B cell (primary cell): Measurements from ENCODE around the gene DNAH8. TPM values are rescaled to one million over a fixed set of nuclear protein-coding genes. Genes with fewer than 3 reads are reported as not detected.

Experiments
- ATAC-seq: fragments of 200-7000 bp; cut with Tn5 transposase; one replicate; pipeline ENCODE4 v1.10.0; 2021; ENCODE audit warnings: low read depth, mild to moderate bottlenecking, moderate number of reproducible peaks, moderate library complexity
- CTCF ChIA-PET: fragments of 350-600 bp; sonication (Branson Sonifier 250); formaldehyde crosslinking; loops from one replicate; lab custom pipeline; 2021; ENCODE audit warnings: antibody characterized with exemption, inconsistent platforms; lab: Charles Lee
- POLR2A ChIA-PET: fragments of 350-600 bp; sonication (Branson Sonifier 250); formaldehyde crosslinking; loops from one replicate; lab custom pipeline; 2021; ENCODE audit warnings: antibody characterized with exemption; lab: Charles Lee
- DNase-seq: peaks from one replicate; pipeline ENCODE4 v3.0.0; 2013
- H2AFZ ChIP-seq: 2 replicates; pipeline ENCODE4 v1.6.1; 2012; ENCODE audit warnings: mild to moderate bottlenecking, low read depth, low read length; ENCODE audit not compliant: insufficient read depth, poor library complexity, severe bottlenecking
- H3K27ac ChIP-seq, 2 donors: 1 replicate in 1 of 2; 2 replicates in 1 of 2; pipeline ENCODE4 v1.5.1; 2012 to 2013; ENCODE audit warnings: low read length in 2 of 2, mild to moderate bottlenecking in 2 of 2, moderate library complexity in 1 of 2
- H3K27me3 ChIP-seq, 4 experiments: fragments of 200-600 bp in 1 of 4; sonication (generic) in 1 of 4; replicated peaks in 1 of 4; 1 replicate in 2 of 4; 2 replicates in 2 of 4; pipeline versions ENCODE4 v1.6.1 to v1.7.0; 2013 to 2016; ENCODE audit warnings: low read length in 3 of 4, mild to moderate bottlenecking in 2 of 4, mixed read lengths in 1 of 4, moderate library complexity in 1 of 4; ENCODE audit not compliant: insufficient read depth in 4 of 4, control insufficient read depth in 3 of 4; ENCODE audit errors: control extremely low read depth in 1 of 4
- H3K36me3 ChIP-seq, 2 experiments: replicated peaks in 1 of 2; 1 replicate in 1 of 2; 2 replicates in 1 of 2; pipeline versions ENCODE4 v1.6.1 to v1.7.1; 2013; ENCODE audit warnings: low read length in 1 of 2; ENCODE audit not compliant: insufficient read depth in 2 of 2, control insufficient read depth in 1 of 2; ENCODE audit errors: control extremely low read depth in 1 of 2, extremely low read depth in 1 of 2
- H3K4me1 ChIP-seq, 2 donors: fragments of 200-600 bp in 1 of 2; sonication (generic) in 1 of 2; 1 replicate in 1 of 2; 2 replicates in 1 of 2; pipeline versions ENCODE4 v1.5.1 to v1.6.1; 2013 to 2017; ENCODE audit warnings: low read length in 2 of 2; ENCODE audit not compliant: control insufficient read depth in 2 of 2, insufficient read depth in 2 of 2
- H3K4me2 ChIP-seq: replicated peaks from 2 replicates; pipeline ENCODE3; 2012; ENCODE audit warnings: mild to moderate bottlenecking, low read depth, low read length; ENCODE audit not compliant: poor library complexity, severe bottlenecking
- H3K4me3 ChIP-seq, 5 experiments: fragments of 200-600 bp in 1 of 5; sonication (generic) in 1 of 5; 1 replicate in 3 of 5; 2 replicates in 2 of 5; pipeline versions ENCODE4 v1.5.1 to v1.7.0; 2011 to 2016; ENCODE audit warnings: low read length in 4 of 5, mild to moderate bottlenecking in 4 of 5, low read depth in 2 of 5, control low read depth in 1 of 5, moderate library complexity in 1 of 5; ENCODE audit not compliant: insufficient read depth in 1 of 5; ENCODE audit errors: control extremely low read depth in 1 of 5, extremely low read depth in 1 of 5
- H3K79me2 ChIP-seq: fragments of 200-600 bp; sonication (generic); one replicate; pipeline ENCODE4 v1.6.0; 2016; ENCODE audit warnings: low read length; ENCODE audit not compliant: control insufficient read depth, insufficient read depth
- H3K9ac ChIP-seq: fragments of 200-600 bp; sonication (generic); 2 replicates; pipeline ENCODE4 v1.6.1; 2017; ENCODE audit warnings: mild to moderate bottlenecking, low read length, moderate library complexity
- H3K9me3 ChIP-seq, 3 donors: one replicate each; pipeline versions ENCODE4 v1.6.1 to v1.7.1; 2013; ENCODE audit warnings: low read length in 2 of 3; ENCODE audit not compliant: control insufficient read depth in 2 of 3, insufficient read depth in 1 of 3; ENCODE audit errors: control extremely low read depth in 1 of 3
- H4K20me1 ChIP-seq: 2 replicates; pipeline ENCODE4 v1.6.0; 2012; ENCODE audit warnings: mild to moderate bottlenecking, low read length; ENCODE audit not compliant: insufficient read depth, control insufficient read depth, poor library complexity, severe bottlenecking
- H3K27ac Mint-ChIP-seq: one replicate; pipeline ENCODE4 v1.8.0; 2021; ENCODE audit warnings: mixed read lengths
- H3K27me3 Mint-ChIP-seq: one replicate; pipeline ENCODE4 v1.8.0; 2021; ENCODE audit warnings: mixed read lengths
- H3K4me1 Mint-ChIP-seq: one replicate; pipeline ENCODE4 v1.8.0; 2021; ENCODE audit warnings: mixed read lengths
- H3K4me3 Mint-ChIP-seq: one replicate; pipeline ENCODE4 v1.8.0; 2021; ENCODE audit warnings: mixed read lengths
- H3K9me3 Mint-ChIP-seq: one replicate; pipeline ENCODE4 v1.8.0; 2022; ENCODE audit warnings: mixed read lengths; ENCODE audit not compliant: insufficient read depth
- EZH2 ChIP-seq: IDR thresholded peaks from 2 replicates; pipeline ENCODE4 v1.6.1; 2012; ENCODE audit warnings: borderline replicate concordance, low read depth, mild to moderate bottlenecking, moderate library complexity, low read length; ENCODE audit not compliant: insufficient read depth, poor library complexity, severe bottlenecking
- WGBS: methylation state at CpG from one replicate; pipeline ENCODE4 v1.1.5; 2013; ENCODE audit warnings: missing lambda C conversion rate; ENCODE audit not compliant: insufficient coverage; 5-methylcytosine and 5-hydroxymethylcytosine counted together
- intact Hi-C: fragments of 100-400 bp; cut with micrococcal nuclease; formaldehyde crosslinking; loops from one replicate; pipeline ENCODE4 v1.10.0; 2022
- polyA plus RNA-seq: library from polyadenylated mRNA; depleted of rRNA; stranded (reverse); fragments of >200 nt; gene quantifications from 2 replicates; pipeline ENCODE4 v1.2.3, GENCODE V29; 2012
- total RNA-seq, 2 donors: library from RNA; stranded (reverse); fragments of 120-200 nt in 1 of 2; gene quantifications; 1 replicate in 1 of 2; 2 replicates in 1 of 2; pipeline versions ENCODE4 v1.2.3 to v1.2.4, GENCODE V29; 2013 to 2022
- TF ChIP-seq, protein P1 (sequence below): fragments of 200-600 bp; IDR thresholded peaks from one replicate; pipeline ENCODE4 v1.8.0; 2022; ENCODE audit warnings: antibody characterized with exemption, mild to moderate bottlenecking

Gene DNAH8
- total and polyA plus RNA-seq, 2 donors (not counting 1 experiment from before 2014, with no cell fraction given): 0.69 to 1.1 TPM

DNA sequence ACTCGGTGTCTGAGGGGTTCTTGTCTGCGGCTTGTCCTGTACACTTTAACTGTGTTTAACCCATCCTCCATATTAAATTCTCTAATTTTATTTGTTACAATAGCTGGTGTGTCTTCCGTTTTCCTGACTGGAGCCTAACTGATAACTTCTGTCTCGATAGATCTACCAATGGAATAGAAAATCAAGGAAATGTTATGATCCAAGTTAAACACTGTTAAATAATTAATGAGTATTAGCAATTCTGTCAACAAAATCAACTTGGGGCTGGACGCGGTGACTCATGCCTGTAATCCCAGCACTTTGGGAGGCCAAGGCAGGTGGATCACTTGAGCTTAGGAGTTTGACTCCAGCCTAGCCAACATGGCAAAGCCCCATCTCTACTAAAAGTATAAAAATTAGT is 81.7 kb downstream of the DNAH8 start:
- Histone ChIP-seq H3K4me3 (no peak overlapping the region), H3K27ac (no peak overlapping the region), H3K79me2 (no peaks in the 10 kb centered on the region), H3K4me2 (no peak overlapping the region), H2AFZ (no peak overlapping the region), H4K20me1 (no peaks in the 10 kb centered on the region), H3K9ac (no peak overlapping the region), H3K27me3 (peaks cover 0 to 5% (median 1%) of the 10 kb centered on the region in 4 experiments), H3K4me1 (no peaks in the 10 kb centered on the region), H3K36me3 (no peaks in the 10 kb centered on the region), H3K9me3 (peaks cover 0 to 4% (median 0%) of the 10 kb centered on the region in 3 donors)
- WGBS: 87% methylated on average over 3 of the region's 6 CpGs
- no peak overlapping the region for H3K4me3 Mint-ChIP-seq
- H3K27me3 Mint-ChIP-seq: peaks cover 4% of the 10 kb centered on the region
- H3K4me1 Mint-ChIP-seq: no peaks in the 10 kb centered on the region
- ChIA-PET POLR2A (no interaction called here), CTCF (no interaction called here)
- DNase-seq (no peak), ATAC-seq (no peak)
- TF ChIP-seq EZH2: no peak
- TF ChIP-seq, protein P1, sequence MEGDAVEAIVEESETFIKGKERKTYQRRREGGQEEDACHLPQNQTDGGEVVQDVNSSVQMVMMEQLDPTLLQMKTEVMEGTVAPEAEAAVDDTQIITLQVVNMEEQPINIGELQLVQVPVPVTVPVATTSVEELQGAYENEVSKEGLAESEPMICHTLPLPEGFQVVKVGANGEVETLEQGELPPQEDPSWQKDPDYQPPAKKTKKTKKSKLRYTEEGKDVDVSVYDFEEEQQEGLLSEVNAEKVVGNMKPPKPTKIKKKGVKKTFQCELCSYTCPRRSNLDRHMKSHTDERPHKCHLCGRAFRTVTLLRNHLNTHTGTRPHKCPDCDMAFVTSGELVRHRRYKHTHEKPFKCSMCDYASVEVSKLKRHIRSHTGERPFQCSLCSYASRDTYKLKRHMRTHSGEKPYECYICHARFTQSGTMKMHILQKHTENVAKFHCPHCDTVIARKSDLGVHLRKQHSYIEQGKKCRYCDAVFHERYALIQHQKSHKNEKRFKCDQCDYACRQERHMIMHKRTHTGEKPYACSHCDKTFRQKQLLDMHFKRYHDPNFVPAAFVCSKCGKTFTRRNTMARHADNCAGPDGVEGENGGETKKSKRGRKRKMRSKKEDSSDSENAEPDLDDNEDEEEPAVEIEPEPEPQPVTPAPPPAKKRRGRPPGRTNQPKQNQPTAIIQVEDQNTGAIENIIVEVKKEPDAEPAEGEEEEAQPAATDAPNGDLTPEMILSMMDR: no peak
- H3K9me3 Mint-ChIP-seq: no peaks in the 10 kb centered on the region
- intact Hi-C loops: no loop called here
- H3K27ac Mint-ChIP-seq: no peak overlapping the region

DNA sequence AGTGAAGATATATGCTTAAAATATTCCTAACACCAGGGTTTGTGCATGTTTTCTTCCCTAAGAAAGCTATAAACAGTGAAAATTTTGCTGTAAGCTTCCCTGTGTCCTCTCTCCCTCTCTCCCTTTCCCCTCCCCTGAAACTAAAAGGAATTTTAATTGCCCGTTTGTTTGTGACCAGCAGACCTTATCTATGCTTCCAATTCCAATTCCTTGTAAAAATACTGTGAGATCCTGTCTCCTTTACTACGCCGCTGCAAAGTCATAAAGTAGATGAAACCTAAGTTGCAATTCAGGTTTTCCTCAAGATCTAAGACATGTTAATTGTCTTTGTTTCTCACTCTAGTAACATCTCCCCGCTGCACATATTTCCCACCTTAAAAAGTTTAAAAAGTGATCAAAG is 82.3 kb downstream of the DNAH8 start:
- WGBS: 93% methylated on average over 2 of the region's 4 CpGs
- H3K9me3 ChIP-seq: peaks cover 0 to 4% (median 0%) of the 10 kb centered on the region in 3 donors
- H3K36me3 ChIP-seq: no peaks in the 10 kb centered on the region
- H3K79me2 ChIP-seq: no peaks in the 10 kb centered on the region
- ChIA-PET POLR2A (no interaction called here), CTCF (no interaction called here)
- H3K4me2 ChIP-seq: no peak overlapping the region
- Mint-ChIP-seq H3K4me3 (no peak overlapping the region), H3K27me3 (peaks cover 4% of the 10 kb centered on the region), H3K27ac (no peak overlapping the region), H3K4me1 (no peaks in the 10 kb centered on the region), H3K9me3 (no peaks in the 10 kb centered on the region)
- no peaks in the 10 kb centered on the region for H4K20me1 ChIP-seq
- TF ChIP-seq EZH2: no peak
- TF ChIP-seq, protein P1: no peak
- H3K9ac ChIP-seq: no peak overlapping the region
- H3K27me3 ChIP-seq: peaks cover 0 to 5% (median 1%) of the 10 kb centered on the region in 4 experiments
- no peak for DNase-seq
- H2AFZ ChIP-seq: no peak overlapping the region
- ATAC-seq: no peak
- intact Hi-C loops: no loop called here
- no peak overlapping the region for H3K27ac ChIP-seq
- H3K4me3 ChIP-seq: no peak overlapping the region
- no peaks in the 10 kb centered on the region for H3K4me1 ChIP-seq
